Activated T-helper 1 cell treated with Interleukin-2 at 50 U/mL for 16 hours (primary cell): ENCODE measurements around the gene C22orf15.
"Not testable (repeated sequence)": the region's sequence is repeated elsewhere in the genome, so short reads cannot be mapped to it uniquely, and the experiment has no call there.

Source experiments
- DNase-seq: peaks from one replicate; pipeline ENCODE4 v3.0.0-alpha.2; 2020; ENCODE audit warnings: low read depth

C22orf15 gene, protein sequence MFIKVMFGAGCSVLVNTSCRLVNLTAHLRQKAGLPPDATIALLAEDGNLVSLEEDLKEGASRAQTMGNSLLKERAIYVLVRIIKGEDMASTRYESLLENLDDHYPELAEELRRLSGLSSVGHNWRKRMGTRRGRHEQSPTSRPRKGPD

DNA sequence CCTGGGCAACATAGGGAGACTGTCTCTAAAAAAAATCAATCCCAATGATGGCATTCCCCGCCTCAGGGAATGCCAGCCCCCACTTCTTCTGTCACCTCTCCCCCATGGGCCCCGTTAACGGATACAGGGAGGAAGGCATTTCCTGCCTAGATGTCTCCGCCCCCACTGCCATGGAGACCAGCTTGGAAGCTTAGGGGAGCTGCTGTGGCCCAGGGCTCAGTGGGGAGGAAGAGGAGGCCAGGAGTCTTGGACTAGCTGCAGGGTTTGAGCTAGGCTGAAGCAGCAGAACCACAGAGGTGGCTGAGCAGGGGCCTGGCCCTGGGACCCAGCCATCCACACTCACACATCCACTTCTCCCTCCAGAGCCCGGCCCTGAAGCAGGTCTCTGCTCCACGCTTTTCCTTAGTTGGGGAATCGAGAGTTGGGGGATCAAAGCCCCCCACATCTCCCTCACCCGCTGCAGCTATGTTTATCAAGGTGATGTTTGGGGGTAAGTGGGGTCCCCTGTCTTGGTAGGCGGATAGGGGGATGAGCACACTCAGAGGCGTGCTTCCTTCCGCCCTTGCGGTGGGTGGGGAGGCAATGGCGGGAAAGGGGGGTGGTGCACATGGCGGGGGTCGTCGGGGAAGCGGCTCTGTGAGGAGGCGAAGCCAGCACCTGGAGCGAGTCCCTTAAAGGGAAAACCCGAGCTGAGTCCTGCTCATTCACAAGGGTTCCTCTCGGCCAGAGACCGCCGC, at the start of gene C22orf15:
Gene C22orf15, plus strand, starts transcription at position 149 of the 737 bp plus-strand sequence. Its CDS starts 317 bp downstream, at position 466.
- no peak for DNase-seq

DNA sequence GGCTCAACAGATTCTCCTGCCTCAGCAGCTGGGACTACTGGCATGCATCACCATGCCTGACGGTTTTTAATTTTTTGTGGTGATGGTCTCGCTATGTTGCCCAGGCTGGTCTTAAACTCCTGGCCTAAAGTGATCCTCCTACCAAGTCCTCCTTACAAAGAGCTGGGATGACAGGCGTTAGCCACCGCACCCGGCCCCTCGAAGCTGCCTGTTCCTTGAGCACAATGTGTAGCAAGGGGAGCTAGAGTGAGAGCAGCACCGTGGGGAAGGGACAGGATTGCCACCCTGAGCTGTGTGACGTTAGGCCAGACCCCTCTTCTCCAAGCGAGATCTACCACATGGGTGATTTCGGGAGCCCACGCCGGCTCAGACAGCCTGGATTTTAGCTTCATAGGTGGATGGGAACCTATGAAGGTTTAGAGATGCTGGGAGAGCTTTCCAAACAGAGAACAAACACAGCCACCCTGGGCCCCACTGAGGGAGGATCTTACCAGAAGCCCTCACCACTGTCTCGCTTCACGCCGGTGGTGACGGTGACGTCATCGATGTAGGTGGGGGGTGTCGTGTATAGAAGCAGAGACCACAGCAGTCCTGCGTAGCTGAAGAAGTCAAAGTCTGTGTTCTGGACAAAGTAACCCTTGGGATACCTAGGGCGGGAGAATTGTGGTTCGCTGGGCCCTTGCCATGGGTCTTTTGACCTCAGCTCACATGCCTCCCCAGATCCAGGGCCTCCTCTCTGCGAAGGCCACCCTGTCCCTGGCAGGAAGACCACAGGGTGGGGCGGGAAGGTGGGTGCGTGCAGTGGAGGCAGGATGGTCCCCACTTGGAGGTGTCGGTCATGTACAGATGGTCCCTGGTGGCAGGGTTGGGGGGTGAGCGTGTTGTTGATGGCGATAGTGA, 48.8 kb upstream of the C22orf15 start:
- no peak for DNase-seq

DNA sequence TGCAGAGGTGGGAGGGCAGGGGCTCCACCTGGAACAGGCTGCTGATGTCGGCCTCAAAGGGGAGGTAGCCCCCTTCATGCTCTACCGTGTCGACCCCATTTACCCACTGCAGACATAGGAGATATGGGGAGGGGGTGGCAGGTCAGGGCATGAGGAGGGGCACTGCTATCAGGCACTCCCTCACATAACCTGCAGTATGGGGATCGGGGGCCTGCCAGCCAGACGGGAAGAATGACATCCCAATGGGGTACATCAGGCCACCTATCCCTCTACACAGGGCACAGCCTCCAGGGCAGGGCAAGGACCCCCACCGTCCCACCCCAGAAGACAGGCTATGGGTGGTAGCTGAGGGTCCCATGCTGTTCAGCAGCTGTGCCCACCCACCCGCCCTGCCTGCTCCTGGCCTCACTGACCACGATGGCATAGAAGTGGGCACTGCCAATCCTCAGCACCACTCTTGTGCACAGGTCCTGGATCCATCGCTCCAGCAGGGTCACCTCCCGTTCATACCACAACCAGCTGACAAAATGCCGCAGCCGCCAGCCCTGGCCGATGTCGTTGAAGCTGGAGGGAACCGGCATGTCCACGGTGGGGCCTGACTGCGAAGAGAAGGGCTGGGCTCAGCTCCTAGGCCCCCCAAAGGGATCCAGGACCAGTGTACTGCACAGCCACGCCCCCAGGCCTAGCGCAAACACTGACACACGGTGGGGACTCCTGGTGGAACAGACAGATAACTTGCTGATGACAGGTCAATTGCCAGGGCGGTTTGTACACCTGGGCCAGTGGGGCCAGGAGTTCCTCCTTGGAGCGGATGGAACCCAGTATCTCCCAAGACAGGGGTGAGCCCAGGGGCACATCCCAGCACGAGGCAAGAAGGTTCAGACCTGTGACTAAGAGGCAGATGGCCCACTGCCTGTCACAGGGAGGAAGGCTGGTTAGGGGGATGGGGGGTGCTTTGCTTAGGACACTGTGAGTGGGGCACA, 47.9 kb upstream of the C22orf15 start:
- DNase-seq: no peak

GRCh38 chr22:23715806-23716375, 46.9 kb upstream of the C22orf15 start:
- no peak for DNase-seq

- DNase-seq: peak; percentile 67
Observed at GRCh38 chr22:23716811-23717801, 45.7 kb upstream of the C22orf15 start.

DNA sequence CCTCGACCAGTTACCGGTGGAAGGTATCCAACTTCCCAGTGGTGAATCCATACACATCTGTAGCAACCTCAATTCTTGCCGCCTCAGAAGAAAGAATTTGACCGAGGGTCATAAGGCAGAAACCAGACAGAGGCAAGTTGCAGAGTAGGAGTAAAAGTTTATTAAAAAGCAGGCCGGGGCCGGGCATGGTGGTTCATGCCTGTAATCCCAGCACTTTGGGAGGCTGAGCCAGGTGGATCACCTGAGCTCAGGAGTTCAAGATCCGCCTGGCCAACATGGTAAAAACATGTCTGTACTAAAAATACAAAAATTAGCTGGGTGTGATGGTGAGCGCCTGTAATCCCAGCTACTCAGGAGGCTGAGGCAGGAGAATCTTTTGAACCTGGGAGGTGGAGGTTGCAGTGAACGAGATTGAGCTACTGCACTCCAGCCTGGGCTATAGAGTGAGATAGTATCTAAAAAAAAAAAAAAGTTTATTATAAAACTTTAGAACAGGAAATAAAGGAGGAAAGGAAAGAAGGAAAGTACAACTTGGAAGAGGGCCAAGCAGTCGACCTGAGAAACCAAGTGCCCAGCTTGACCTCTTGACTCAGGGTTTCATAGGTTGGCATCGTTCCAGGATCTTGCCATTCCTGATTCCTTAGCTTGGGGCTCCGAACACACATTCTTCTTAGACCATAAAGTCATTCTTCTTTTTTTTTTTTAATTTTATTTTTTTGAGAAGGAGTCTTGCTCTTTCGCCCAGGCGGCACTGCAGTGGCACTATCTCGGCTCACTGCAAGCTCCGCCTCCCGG, 44.2 kb upstream of the C22orf15 start:
- no peak for DNase-seq

DNA sequence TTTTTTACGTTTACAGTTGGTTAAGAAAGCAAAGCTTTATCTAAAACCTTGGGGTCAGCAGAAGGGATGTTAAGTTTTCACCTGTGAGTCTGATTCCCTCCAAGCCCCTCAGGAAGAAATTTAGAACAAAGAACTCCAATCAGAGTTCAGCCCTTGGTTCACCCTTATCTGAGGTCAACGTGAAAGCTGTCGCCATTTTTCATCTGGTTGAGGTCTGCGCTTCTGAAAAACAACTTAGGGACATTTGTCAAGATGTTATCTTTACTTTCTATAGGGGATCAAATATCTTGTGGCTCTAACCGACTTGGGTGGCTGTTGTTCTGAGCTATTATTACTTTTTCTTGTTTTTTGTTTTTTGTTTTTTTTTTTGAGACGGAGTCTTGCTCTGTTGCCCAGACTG, 41.9 kb upstream of the C22orf15 start:
- DNase-seq: no peak

DNA sequence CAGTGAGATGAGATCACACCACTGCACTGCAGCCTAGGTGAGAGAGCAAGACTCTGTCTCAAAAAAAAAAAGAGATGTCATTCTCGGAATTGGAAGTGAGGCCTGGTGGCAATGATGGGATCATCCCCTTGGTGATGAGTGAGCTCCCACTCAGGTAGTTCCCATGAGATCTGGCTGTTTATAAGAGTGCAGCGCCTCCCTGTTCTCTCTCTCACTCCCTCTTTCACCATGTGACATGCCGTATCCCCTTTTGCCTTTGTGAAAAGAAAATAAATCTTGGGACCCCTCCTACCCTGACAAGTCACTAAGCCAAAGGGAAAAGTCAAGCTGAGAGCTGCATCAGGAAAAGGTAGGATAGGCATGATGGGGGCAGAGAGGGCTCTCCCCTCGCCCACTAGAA, 40.6 kb upstream of the C22orf15 start:
- DNase-seq: no peak

- DNase-seq: no peak
Observed at GRCh38 chr22:23722724-23723123, 40.1 kb upstream of the C22orf15 start.

- not testable (repeated sequence) for DNase-seq
Observed at GRCh38 chr22:23728108-23728507, 34.7 kb upstream of the C22orf15 start.

- no peak for DNase-seq
Observed at GRCh38 chr22:23737696-23738095, 25.1 kb upstream of the C22orf15 start.

DNA sequence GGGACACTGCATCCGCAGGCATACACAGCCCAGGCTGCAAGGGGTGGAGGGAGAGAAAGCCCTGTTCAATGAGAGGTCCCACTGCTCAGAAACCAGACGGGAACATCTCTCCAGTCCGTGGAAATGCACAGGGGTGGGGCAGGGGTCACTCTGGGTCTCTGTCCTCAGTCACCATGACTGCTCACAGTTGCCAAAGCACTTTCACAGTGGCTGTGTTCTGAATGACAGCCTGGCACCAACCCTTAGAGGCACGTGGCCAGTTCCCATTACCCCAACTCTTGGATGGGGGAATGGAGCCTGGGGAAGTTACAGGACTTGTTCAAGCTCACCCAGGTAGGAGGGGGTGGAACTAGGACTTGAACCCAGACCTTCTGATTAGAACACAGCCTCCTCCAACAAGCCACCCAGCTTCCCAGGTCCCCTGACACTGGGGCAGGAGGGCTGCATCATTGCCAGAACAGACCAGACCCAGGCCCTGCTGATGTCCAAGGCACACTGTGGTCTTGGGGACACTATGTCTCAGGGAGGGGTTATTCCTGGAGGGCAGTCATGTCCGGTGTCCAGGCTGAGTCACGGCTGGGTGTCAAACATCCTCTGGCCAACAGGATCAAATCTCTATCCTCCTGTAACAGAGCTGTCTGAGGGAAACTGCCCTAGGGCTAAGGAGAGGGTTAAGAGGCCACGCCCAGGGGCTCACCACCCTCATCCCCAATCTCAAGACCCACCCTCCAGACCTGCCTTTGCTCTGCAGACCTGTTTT, 20.1 kb upstream of the C22orf15 start:
- no peak for DNase-seq

DNA sequence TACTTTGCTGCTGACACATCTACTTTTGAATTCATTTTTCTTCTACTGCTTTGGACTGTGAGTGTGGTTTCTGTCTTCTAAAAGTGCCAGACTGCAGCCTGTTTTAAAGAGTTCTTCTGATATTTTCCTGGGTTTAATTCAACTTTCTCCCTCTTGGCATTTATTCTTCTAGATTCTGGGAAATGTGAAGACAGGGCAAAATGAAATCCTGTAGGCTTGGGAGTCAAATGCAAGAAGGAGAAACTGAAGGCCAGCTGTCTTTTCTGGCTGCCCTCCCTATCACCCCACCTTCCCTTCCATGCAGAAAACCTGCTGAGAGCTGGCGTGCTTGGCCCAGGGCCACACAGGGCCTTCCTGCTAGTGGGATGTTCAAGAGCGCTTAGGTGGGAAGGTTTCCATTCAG, 19.5 kb upstream of the C22orf15 start:
- no peak for DNase-seq

- no peak for DNase-seq
Observed at GRCh38 chr22:23744001-23744400, 18.8 kb upstream of the C22orf15 start.

GRCh38 chr22:23744485-23744884, 18.3 kb upstream of the C22orf15 start:
- no peak for DNase-seq

DNA sequence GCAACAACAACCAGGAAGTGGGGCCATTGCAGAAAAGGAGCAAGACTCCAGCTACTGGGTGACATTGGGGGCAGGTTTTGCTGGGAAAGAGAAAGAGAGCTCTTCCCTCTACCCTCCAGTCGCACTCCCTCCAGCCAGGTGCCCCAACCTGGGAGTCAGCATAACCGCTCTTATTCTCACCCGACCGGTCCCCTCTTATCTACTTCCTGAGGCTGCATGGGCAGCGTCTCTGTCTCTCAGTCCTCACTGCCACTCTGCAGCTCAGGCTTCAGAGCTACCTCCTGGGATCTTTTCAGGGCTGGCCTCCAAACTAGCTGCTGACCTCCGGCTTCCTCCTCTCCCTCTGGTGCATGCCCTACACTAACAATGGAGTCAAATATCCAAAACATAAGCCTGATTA, 17.0 kb upstream of the C22orf15 start:
- no peak for DNase-seq

- DNase-seq: no peak
Observed at GRCh38 chr22:23749841-23750301, 12.9 kb upstream of the C22orf15 start.

DNA sequence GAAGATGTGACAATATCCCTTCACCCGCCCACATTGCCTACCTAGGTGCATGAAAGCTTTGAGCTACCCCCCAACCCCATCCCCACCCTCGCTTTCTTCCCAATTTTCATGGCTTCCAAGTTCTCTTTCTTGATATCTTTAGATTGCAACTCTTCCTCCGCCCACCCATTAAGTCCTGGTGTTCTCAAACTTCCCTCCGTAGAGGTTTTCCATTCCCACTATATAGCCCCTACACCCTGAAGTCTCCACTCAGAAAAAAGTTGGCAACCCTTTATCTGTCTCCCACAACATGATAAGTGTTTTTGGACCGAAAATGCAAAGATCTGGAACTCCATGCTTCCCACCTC, 12.4 kb upstream of the C22orf15 start:
- DNase-seq: no peak
